Stromal cell of bone marrow (primary cell): ENCODE data around the gene KIF14.
A peak's percentile ranks its signal among the peaks of the same experiment; 100 is the strongest.
"Not testable (repeated sequence)": the region's sequence is repeated elsewhere in the genome, so short reads cannot be mapped to it uniquely, and the experiment has no call there.

Source experiments
- DNase-seq: peaks from one replicate; pipeline ENCODE4 v3.0.0-alpha.2; 2012; ENCODE audit warnings: low read depth

The KIF14 gene

DNA sequence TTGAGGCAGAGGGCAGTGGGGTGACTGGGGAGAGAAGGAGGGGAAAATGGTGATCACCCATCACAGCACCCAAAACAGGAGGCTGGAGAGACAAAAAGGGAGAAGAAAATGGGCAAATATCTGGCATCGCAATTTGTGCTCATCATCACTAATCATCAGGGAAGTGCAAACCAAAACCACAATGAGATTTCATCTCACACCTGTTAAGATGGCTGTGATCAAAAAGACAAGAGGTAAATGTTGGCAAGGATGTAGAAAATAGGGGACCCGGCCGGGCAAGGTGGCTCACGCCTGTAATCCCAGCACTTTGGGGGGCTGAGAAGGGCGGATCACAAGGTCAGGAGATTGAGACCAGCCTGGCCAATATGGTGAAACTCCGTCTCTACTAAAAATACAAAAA, 74.0 kb downstream of the KIF14 start:
- DNase-seq: no peak

DNA sequence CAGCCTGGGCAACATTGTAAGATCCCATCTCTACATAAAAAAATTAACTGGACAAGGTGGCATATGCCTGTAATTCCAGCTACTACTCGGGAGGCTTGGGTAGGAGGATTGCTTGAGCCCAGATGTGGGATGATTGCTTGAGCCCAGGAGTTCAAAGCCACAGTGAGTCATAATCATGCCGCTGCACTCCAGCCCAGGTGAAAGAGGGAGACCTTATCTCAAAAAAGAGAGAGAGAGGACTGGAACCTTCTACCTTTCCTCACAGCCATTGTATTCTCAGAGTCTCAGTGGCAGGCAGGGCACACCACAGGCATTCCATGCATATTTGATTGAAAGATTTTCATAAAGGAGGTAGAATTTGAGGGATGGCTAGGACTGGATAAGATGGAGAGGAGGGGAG, 78.4 kb downstream of the KIF14 start:
- no peak for DNase-seq

DNA sequence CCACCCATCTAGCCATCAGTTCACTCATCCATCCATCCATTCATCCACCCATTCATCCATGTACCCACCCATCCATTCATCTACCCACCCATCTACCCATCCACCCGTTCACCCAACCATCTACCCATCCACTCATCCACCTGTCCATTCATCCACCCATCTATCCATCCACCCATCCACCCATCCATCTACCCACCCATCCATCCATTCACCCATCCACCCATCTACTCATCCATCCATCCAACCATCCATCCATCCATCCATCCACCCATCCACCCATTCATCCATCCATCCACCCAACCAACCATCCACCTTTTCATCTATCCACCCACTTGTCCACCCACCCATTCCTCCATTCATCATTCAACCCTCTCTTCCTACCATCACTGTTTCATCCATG, 80.3 kb downstream of the KIF14 start:
- DNase-seq: no peak

DNA sequence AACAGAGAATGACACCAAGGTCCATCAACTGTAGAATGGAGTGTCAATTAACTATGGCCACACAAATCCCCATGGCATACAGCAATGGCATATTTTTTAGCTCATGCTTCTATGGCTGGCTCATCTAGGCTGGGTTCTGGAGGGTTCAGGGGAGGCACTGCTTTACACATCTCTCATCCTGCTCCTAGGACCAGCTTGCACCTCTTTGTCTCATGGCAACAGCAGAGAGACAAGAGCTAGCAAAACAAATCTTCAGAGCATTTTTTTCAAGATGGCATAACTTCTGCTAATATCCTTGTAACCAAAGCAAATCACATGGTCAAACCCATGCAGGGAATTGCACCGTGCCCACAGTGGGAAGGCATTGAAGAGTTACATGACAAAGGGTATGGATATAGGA, 82.4 kb downstream of the KIF14 start:
- no peak for DNase-seq

DNA sequence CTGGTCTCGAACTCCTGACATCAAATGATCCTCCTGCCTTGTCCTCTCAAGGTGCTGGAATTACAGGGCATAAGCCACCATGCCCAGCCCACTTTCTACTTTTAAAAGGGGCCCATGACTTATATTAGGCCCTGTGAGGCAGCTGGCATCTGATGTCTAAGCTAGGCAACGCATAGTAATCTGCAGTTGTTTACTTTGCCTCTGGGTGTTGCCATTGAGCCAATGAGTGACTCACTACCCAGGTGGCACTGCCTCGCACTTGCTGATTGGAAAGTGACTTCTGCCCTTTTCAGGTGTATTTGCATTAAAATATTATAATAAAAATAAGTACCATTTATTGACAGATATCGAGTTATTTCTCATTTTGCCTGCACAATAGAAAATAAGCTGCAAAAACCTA, 84.9 kb downstream of the KIF14 start:
- DNase-seq: no peak

DNA sequence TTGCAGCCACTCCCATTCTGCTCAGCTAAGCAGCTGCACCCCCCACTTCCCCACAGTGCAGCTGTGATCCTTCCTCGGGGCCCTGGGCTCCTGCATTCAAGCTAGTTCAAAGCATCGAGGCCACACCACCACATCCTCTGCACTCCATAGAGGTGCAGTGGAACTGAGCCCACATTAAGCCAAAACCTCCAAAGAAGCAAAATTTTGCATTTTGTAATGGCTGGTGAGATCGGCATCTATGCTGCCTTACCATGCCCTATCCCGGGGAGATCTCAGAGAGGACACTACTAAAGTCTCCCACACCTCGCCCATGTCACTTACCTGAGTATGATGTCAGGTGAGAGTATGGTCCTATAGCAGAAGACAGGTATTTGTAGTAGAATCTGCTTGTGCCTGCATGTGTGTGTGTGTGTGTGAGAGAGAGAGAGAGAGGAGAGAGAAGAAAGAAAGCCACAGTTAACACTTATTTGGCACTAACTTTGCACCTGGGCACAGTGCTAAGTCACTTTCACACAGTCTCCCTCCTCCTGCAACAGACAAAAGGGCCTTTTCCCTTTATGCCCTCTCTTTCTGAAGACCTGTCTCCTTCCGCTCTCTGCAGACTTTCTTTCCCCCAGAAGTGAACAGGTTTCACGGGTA, 89.8 kb downstream of the KIF14 start:
- no peak for DNase-seq

DNA sequence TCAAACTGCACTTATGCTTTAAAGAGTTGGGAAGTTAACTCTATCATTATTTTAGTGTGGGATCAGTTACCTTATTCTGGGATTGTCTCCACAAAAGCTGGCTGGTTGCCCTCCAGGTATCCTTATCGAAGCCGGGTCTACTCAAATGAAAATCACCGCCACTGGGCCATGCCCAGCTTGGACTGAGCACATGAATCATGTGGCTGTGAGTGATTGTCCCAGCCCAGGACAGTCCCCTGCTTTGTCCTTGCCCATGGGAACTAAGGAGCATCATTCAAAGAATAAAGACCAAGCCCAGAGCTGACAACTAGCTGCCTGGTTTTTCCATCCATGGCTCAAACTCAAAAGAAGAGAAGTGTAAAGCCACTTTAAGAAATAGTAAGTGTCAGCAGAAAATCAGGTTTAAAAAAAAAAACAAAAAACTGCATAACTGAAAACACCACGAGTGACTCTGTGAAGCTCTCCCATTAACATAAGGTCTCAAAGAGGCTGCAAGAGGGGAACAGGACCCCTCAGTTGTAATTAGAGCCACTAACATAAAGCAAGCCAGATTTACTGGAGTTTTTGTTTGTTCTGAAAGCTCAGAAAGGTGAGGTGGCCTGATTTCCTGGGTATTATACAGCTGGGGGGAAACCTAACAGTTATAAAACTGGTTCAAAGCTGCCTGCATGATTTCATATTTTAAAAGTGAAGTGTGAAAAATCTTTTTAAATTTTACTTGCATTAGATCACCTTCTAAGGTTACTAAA, 91.5 kb downstream of the KIF14 start:
- DNase-seq: no peak

DNA sequence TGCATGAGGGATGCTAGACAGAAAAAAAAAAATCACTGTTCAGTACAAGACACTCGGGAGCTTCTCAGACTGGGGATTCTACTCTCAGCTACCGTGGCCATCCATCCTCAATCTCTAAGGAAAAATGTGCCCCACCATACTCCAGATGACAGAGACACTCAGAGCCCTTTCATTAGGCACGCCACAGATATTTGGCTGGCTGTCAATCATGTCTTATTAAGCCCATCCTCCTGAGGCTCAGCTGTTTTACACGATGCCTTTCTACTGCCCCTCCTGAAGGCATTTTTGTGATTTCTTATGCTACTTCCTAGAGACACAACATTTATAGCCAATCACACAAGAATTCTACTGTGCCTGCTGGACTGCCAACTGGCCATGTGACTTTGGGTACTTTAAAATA, 92.9 kb downstream of the KIF14 start:
- DNase-seq: no peak

DNA sequence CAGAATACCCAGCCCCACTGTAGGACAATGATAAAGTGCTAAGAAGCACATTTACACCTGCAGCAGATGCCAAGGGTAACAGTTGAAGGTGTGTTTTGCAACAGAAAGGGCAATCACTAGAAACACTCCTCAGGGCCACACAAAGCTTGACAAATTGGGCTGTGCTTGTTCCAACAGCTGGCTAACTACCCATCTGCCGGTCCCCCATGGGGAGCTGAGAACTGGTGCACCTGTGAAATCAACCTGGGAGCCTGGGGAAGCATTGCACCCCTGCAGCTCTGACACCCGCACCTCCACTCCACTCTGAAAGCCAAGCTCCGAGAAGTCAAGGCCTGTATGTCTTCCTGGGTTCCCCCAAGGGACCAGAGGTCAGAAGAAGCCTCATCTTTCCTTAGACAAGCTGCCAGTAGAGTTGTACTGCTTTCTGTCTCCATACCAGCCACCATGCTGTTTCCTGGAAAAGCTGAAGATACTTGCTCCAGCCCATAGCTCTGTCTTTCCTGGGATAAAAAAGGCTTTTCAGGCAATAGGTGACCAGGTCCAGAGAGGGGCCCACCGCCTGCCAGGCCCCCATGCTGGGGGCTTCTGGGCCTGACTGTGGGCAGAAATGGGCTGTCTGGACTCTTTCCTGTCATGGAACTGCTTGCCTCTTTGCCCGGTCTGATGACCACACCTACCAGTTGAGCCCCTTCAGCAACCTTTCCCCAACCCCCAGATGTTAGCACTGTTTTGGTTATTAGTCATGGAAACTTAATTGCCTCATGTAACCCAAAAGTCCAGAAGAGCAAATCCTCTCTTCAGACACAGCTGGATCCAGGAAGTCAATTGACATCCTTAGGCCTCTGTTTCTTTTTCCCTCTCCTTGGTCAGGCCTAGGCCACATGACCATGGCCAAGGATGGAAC, 93.6 kb downstream of the KIF14 start:
- DNase-seq: peak; percentile 50

DNA sequence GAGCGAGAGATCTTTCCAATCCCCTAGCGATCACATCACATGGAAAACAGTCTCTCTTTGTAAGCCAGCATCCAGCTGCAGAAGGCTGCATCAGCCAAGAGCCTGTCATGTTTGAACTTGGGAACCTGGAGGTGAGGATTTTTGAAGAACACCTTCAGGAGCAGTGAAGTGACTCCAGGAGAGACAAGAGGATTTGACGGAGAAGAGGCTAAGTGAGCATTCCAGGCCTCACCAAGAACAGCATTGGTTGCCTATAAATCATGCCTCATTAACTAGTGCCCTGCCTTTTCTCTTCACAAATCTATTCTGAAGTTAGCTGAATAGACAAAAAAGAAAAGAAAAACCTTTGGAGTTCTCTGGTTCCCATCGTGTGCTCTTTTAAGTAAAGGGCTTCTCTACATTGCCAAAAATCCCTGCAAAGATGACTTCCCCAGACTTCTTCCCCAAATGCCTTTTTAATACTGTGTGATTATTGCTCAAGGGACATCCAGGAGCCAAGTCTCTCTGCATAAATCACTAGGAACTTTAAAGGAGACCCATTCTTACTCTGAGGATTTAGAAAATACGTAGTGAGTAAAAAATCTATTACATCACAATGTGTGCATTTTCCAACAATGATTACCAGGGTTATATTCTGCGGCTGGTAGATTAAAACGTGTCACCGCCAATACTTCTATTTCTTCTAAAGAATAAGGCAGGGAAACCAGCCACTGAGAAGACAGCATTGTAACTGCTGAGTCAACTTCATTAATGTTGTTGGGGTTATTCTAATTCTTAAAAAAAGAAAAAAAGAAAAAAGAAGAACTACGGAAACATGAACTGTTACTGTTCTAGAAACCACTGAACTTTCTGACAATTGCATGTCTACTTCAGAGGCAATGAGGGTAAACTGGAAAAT, 95.2 kb downstream of the KIF14 start:
- DNase-seq: peak; percentile 47

DNA sequence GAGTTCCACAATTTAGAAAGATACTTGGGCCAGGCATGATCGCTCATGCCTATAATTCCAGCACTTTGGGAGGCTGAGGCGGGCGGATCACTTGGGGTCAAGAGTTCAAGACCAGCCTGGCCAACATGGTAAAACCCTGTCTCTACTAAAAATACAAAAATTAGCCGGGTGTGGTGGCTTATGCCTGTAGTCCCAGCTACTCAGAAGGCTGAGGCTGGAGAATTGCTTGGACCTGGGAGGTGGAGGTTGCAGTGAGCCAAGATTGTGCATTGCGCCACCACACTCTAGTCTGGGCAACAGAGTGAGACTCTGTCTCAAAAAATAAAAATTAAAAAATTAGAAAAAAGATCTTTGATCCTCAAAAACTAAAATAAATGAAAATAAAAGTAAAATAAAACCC, 96.0 kb downstream of the KIF14 start:
- not testable (repeated sequence) for DNase-seq

DNA sequence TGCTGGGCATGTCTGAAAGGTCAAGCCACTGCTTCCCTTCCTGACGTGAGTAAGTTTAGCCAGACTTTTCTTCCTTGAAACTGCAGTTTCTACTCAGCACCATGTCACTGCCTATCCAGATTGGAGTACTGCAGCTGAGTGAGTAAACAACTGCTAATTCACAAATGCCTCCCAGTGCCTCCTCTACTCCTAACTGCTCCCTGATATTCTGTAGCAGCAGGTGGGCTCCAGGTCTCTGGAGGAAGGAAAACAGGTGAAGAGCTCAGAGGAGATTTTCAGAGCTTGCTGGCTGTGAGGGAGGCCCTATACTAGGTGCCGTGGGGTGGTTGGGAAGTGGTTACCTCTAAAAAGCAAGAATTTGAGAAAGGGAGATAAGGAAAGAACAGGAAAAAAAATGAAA, 96.5 kb downstream of the KIF14 start:
- DNase-seq: no peak

DNA sequence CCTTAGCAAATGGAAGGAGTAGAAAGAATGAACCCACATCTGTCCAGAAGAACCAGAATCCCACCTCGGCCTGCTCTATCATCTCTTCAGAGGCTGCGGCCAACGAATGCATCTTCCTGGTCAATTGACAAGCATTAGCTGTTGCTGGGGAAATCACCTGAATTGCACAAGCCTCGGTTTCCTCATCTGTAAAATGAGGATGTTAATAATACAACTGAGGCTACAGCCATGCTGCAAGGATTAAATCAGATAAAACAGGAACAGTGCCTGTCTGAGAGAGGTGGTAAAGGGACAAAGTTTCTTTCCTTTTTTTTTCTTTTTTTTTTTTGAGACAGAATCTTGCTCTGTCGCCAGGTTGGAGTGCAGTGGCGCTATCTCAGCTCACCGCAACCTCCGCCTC, 99.8 kb downstream of the KIF14 start:
- DNase-seq: no peak

DNA sequence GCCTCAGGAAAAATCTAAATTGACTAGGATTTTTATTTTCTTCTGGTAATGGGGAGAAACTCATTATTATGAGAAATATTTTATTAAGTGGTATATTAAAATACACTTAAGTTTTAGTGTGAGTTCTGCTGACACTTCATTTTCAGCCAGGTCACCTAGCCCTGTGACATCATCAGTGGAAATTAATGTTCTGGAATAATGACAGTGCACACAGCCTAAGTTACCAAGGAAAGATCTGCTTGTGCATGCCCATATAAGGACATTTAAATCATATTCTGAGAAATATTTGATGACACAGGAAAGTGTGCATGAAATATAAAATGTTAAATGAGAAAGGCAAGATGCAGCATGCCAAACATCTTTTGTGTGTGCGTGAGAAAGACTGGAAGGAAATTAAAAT, 102.0 kb downstream of the KIF14 start:
- no peak for DNase-seq

DNA sequence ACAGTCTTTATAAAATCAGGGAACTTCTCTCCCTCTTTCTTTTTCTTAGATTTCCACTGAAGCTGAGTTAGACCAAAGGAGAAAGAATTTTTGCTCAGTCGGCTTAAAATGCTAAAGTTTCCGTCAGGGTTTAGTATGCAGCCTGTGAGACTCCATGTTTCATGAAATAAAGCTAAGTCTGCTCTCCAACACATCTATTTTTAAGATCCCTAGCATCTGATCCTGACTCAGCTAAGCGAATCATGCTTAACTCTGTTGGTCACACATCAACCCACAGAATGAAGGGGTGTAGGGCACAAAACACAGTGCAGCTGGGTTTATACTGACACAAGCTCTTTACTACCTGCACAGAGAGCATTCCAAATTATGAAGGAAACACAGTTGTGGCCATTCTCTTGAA, 108.4 kb downstream of the KIF14 start:
- DNase-seq: peak; percentile 84

DNA sequence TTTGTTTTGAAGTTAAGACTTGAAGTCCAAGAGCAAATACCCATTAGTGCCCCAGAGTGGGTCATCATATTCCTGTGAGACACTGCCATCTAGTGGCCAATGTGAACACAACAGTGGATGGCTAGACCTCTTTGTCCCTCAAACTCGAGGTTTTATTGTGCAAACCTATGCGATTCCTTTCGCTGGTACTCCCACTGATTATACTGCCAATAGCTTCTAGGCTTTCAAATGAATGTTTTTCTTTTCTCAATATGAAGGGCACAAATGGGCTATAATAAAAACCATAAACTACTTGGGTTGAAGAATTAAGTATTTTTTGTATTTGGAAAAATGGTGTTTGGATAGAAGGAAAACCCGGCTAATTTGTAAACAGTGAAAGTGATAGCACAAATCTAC, 110.3 kb downstream of the KIF14 start:
- peak; percentile 81 for DNase-seq

DNA sequence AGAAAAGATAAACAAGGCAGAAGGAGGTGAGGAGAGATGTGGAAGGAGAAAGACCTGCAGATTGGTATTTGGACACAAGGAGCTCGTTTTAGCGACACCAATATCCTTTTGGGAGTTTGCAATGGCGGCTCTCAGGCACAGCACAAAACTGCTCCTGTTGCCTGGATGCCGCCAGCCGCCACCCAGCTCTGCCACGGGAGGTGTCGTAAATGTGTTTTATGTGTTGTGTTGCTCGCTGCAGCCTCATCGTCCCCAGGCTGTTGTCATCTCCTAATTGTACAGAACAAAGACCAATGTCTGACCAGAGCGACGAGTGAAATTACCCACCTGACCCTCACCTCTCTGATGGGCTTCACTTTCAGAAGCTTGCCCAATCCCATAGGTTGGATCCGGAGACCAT, 114.1 kb downstream of the KIF14 start:
- no peak for DNase-seq

DNA sequence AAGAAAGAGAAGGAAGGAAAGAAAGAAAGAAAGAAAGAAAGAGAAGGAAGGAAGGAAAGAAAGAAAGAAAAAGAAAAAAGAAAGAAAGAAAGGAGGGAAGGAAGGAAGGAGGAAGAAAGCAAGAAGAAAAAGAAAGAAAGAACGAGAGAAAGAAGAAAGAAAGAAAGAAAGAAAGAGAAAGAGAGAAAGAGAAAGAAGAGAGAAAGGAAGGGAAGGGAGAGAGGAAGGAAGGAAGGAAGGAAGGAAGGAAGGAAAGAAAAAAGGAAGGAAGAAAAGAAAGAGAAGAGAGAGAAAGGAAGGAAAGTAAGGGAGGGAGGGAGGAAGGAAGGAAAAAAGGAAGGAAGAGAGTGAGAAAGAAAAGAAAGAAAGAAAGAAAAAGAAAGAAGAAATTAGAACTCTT, 115.3 kb downstream of the KIF14 start:
- DNase-seq: no peak
